HCT116 (cell line): ENCODE measurements around the gene RNF183. TPM values are rescaled to one million over a fixed set of nuclear protein-coding genes. Genes with fewer than 3 reads are reported as not detected.
A peak's percentile ranks its signal among the peaks of the same experiment; 100 is the strongest.

Experiments used
- ATAC-seq: fragments of 200-7000 bp; cut with Tn5 transposase; 2 replicates; pipeline ENCODE4 v1.9.1; 2020; ENCODE audit warnings: mild to moderate bottlenecking, moderate library complexity
- BruUV-seq: library from RNA; stranded (reverse); fragments of 400-500 nt; replicated peaks from 2 replicates; lab custom pipeline; 2021; lab: Mats Ljungman, UMichigan
- CTCF ChIA-PET: fragments of 300-600 bp; sonication (Branson Sonifier 250); formaldehyde crosslinking; loops from one replicate; lab custom pipeline; 2021; ENCODE audit warnings: antibody characterized with exemption; lab: Charles Lee
- POLR2A ChIA-PET: fragments of 300-600, 350-600 bp; sonication (Branson Sonifier 250); formaldehyde crosslinking; loops from one replicate; lab custom pipeline; 2021; ENCODE audit warnings: antibody characterized with exemption; lab: Charles Lee
- RAD21 ChIA-PET, 2 experiments: fragments of 300-600 bp; sonication (Branson Sonifier 250); formaldehyde crosslinking; loops; one replicate each; lab custom pipeline; 2023; ENCODE audit warnings: low total read pairs in 2 of 2; ENCODE audit not compliant: uncharacterized antibody in 2 of 2, unreplicated experiment in 2 of 2, low non-redundant PET in 1 of 2; lab: Charles Lee
- DNase-seq: peaks from one replicate; pipeline ENCODE4 v3.0.0-alpha.2; 2010; ENCODE audit warnings: low read depth, low spot score
- H2AFZ ChIP-seq: fragments of 200-600 bp; shearing (Covaris generic), sonication (generic); 2 replicates; pipeline ENCODE4 v1.6.1; 2017; ENCODE audit warnings: low read depth, mixed run types, mixed read lengths, antibody characterized with exemption, low read length; ENCODE audit not compliant: poor library complexity, severe bottlenecking
- H3K27ac ChIP-seq: 2 replicates; pipeline ENCODE4 v1.5.1; 2012; ENCODE audit warnings: low read depth, low read length
- H3K27me3 ChIP-seq: fragments of 200-600 bp; sonication (generic); 2 replicates; pipeline ENCODE4 v1.6.1; 2016; ENCODE audit warnings: mixed run types, low read length, mixed read lengths; ENCODE audit not compliant: insufficient read depth
- H3K36me3 ChIP-seq, 2 experiments: fragments of 200-500 bp in 1 of 2; fragments of 200-600 bp in 1 of 2; sonication (Bioruptor generic) in 1 of 2; sonication (generic) in 1 of 2; 2 replicates each; pipeline versions ENCODE4 v1.5.1 to v1.6.1; 2014 to 2016; ENCODE audit warnings: low read length in 2 of 2, inconsistent platforms in 1 of 2, mixed read lengths in 1 of 2, mixed run types in 1 of 2; ENCODE audit not compliant: insufficient read depth in 2 of 2, control insufficient read depth in 1 of 2
- H3K4me1 ChIP-seq, 2 experiments: fragments of 200-600 bp in 1 of 2; sonication (generic) in 1 of 2; 2 replicates each; pipeline versions ENCODE4 v1.5.1 to v1.6.1; 2012 to 2017; ENCODE audit warnings: low read length in 2 of 2, inconsistent platforms in 1 of 2, mild to moderate bottlenecking in 1 of 2, mixed read lengths in 1 of 2, mixed run types in 1 of 2, moderate library complexity in 1 of 2; ENCODE audit not compliant: insufficient read depth in 2 of 2, control insufficient read depth in 1 of 2
- H3K4me2 ChIP-seq: fragments of 200-600 bp; sonication (generic); 2 replicates; pipeline ENCODE4 v1.6.1; 2017; ENCODE audit warnings: mixed run types, low read length, mixed read lengths
- H3K4me3 ChIP-seq, 2 experiments: fragments of 200-600 bp in 1 of 2; sonication (generic) in 1 of 2; replicated peaks in 1 of 2; 2 replicates each; pipeline ENCODE4 v1.5.1; 2011 to 2016; ENCODE audit warnings: low read length in 2 of 2, control low read depth in 1 of 2, low read depth in 1 of 2, mild to moderate bottlenecking in 1 of 2, mixed read lengths in 1 of 2, mixed run types in 1 of 2
- H3K79me2 ChIP-seq: fragments of 200-600 bp; sonication (generic); 2 replicates; pipeline ENCODE4 v1.6.1; 2017; ENCODE audit warnings: mild to moderate bottlenecking, mixed run types, low read length, moderate library complexity, mixed read lengths; ENCODE audit not compliant: insufficient read depth
- H3K9ac ChIP-seq: fragments of 200-600 bp; sonication (generic); 2 replicates; pipeline ENCODE4 v1.6.1; 2016; ENCODE audit warnings: low read length, mixed read lengths
- H3K9me2 ChIP-seq: fragments of 200-600 bp; sonication (generic), shearing (Covaris generic); 2 replicates; pipeline ENCODE4 v1.6.1; 2017; ENCODE audit warnings: mixed run types, mild to moderate bottlenecking, moderate library complexity; ENCODE audit not compliant: insufficient read depth
- H3K9me3 ChIP-seq, 2 experiments: fragments of 200-500 bp in 1 of 2; fragments of 200-600 bp in 1 of 2; sonication (Bioruptor generic) in 1 of 2; sonication (generic) in 1 of 2; 2 replicates each; pipeline ENCODE4 v1.6.1; 2014 to 2017; ENCODE audit warnings: low read length in 2 of 2, mixed read lengths in 2 of 2, inconsistent platforms in 1 of 2, low read depth in 1 of 2, mild to moderate bottlenecking in 1 of 2, mixed run types in 1 of 2, moderate library complexity in 1 of 2; ENCODE audit not compliant: control insufficient read depth in 1 of 2, insufficient read depth in 1 of 2
- H4K20me1 ChIP-seq: fragments of 200-600 bp; sonication (generic), shearing (Covaris generic); 2 replicates; pipeline ENCODE4 v1.6.1; 2017; ENCODE audit warnings: mixed run types, mild to moderate bottlenecking, moderate library complexity; ENCODE audit not compliant: insufficient read depth
- CBX3 ChIP-seq: IDR thresholded peaks from 2 replicates; pipeline ENCODE4 v1.6.1; 2012; ENCODE audit warnings: low read depth
- CTCF ChIP-seq, 3 experiments: fragments of 200-600 bp in 1 of 3; sonication (generic) in 1 of 3; IDR thresholded peaks in 2 of 3; conservative IDR thresholded peaks in 1 of 3; 2 replicates each; pipeline ENCODE4 v1.5.1; 2012 to 2017; ENCODE audit warnings: low read depth in 2 of 3, low read length in 2 of 3, antibody characterized with exemption in 1 of 3, borderline replicate concordance in 1 of 3, control low read depth in 1 of 3, mild to moderate bottlenecking in 1 of 3, mixed read lengths in 1 of 3, mixed run types in 1 of 3, moderate library complexity in 1 of 3; ENCODE audit not compliant: insufficient read depth in 1 of 3
- EZH2 ChIP-seq: fragments of 200-600 bp; sonication (generic); IDR thresholded peaks from 2 replicates; pipeline ENCODE4 v1.6.1; 2017; ENCODE audit warnings: antibody characterized with exemption, mixed run types
- RAD21 ChIP-seq: IDR thresholded peaks from 2 replicates; pipeline ENCODE4 v1.6.1; 2012; ENCODE audit warnings: low read depth, mild to moderate bottlenecking
- TCF7L2 ChIP-seq: IDR thresholded peaks from 2 replicates; pipeline ENCODE4 v1.7.0; 2011; ENCODE audit warnings: borderline replicate concordance, inconsistent platforms; ENCODE audit not compliant: insufficient read depth, insufficient read length; ENCODE audit errors: extremely low read depth
- YY1 ChIP-seq: IDR thresholded peaks from 2 replicates; pipeline ENCODE4 v1.6.1; 2011; ENCODE audit warnings: low read length, low read depth, moderate library complexity, mild to moderate bottlenecking; ENCODE audit not compliant: insufficient replicate concordance; ENCODE audit errors: extremely low read depth
- intact Hi-C: fragments of 100-400 bp; cut with micrococcal nuclease; formaldehyde crosslinking; loops from 2 replicates; pipeline ENCODE4 v1.10.0; 2022
- total RNA-seq: library from RNA; stranded (reverse); gene quantifications from one replicate; pipeline ENCODE4 v1.2.1, GENCODE V29; 2021; ENCODE audit not compliant: unreplicated experiment

RNF183 gene
- total RNA-seq, 1 experiment from 2014 or later: 0.12 TPM

- DNase-seq (peak; percentile 48), ATAC-seq (peak; percentile 39)
- intact Hi-C loops: loop anchor here (1.0 to 10.0 kb wide), 4 partner anchors 66 to 384 kb away; partner anchors contain the start of gene WDR31
- peak overlapping the region; percentile 71 to 73 for H3K4me3 ChIP-seq
- peaks cover 3 to 14% of the 10 kb centered on the region in 2 experiments; a peak in 3 of 4 replicates for H3K4me1 ChIP-seq
- H3K27ac ChIP-seq: peak overlapping the region; percentile 70
- peak; percentile 72 for TF ChIP-seq RAD21
- no peak for TF ChIP-seq EZH2
- TF ChIP-seq TCF7L2: no peak
- TF ChIP-seq CBX3: no peak
- no peak for TF ChIP-seq YY1
- TF ChIP-seq CTCF (IDR thresholded peaks at IDR 0.05 in 2 of 3, conservative IDR thresholded peaks at IDR 0.05 in 1 of 3; ENCODE audit: borderline replicate concordance in 1 of 3, insufficient read depth in 1 of 3, low read depth in 2 of 3, low read length in 2 of 3): peak; percentile 52 to 70 (median 55); a peak in 5 of 6 replicates
- TF ChIP-seq, all 23 proteins: peak for 2
- ChIA-PET POLR2A (interaction anchor here (0.6 to 1.7 kb wide), 7 partner anchors 54 to 383 kb away, joined by 3 to 11 read pairs (median 4); partner anchors contain the start of genes C9orf43, FKBP15, HDHD3 and POLE3), RAD21 (interaction anchor here (0.8 to 1.6 kb wide), 5 partner anchors 126 to 383 kb away, joined by 3 to 4 read pairs (median 3); partner anchors contain the start of gene ALAD (in 1 of the 2)), CTCF (interaction anchor here (0.6 to 2.2 kb wide), 14 partner anchors 9 to 384 kb away, joined by 3 to 25 read pairs (median 4); partner anchors contain the start of genes ALAD, C9orf43, POLE3 and SLC31A1)
- Histone ChIP-seq H3K79me2 (peaks cover 61% of the 10 kb centered on the region), H3K9me3 (no peaks in the 10 kb centered on the region), H4K20me1 (peaks cover 6% of the 10 kb centered on the region; the same call in 1 of the 2 replicates), H3K9ac (peak overlapping the region; percentile 96), H3K36me3 (peaks cover 32 to 37% of the 10 kb centered on the region in 2 experiments), H2AFZ (peak overlapping the region; percentile 63), H3K4me2 (peak overlapping the region; percentile 79), H3K9me2 (no peaks in the 10 kb centered on the region), H3K27me3 (no peaks in the 10 kb centered on the region)
- BruUV-seq: no TSS peak
Observed at GRCh38 chr9:113274474-113275156, 28.6 kb downstream of the RNF183 start.
